ENCODE data around the gene ST8SIA1. TPM values are rescaled to one million over a fixed set of nuclear protein-coding genes. Genes with fewer than 3 reads are reported as not detected.

Gene ST8SIA1
- total RNA-seq, 1 donor from 2014 or later = 3.6 TPM

DNA sequence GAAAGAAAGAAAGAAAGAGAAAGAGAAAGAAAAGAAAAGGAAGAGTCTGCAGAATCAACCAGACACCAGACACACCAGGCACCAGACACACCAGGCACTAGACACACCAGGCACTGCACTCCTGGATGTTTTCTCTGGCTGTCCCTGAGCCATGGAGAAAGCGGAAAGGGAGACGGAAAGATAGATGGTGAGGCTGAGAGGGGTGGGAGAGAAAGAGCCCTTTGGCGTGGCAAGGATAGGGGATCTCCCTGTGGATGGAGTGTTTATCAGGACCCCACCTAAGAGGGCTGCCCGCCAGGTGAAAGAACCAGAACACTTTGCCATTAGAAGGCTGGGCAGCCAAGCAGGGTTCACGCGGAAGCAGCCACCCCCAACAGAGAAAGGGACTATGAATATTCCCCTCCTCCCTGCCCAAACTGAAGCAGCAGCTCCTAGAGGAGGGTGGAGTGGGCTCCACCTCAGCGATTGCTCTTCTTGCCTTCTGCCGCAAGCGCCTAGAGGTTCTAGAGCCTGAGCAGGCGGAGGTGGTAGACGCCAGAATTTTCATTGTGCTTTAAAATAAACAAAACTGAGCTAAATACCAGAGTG lies 13.4 kb downstream of the ST8SIA1 start:
- no peaks in the 10 kb centered on the region for H3K36me3 Mint-ChIP-seq (ENCODE audit: unreplicated experiment)
- no peaks in the 10 kb centered on the region for H3K9me3 Mint-ChIP-seq (ENCODE audit: unreplicated experiment)
- TF ChIP-seq, protein P1, sequence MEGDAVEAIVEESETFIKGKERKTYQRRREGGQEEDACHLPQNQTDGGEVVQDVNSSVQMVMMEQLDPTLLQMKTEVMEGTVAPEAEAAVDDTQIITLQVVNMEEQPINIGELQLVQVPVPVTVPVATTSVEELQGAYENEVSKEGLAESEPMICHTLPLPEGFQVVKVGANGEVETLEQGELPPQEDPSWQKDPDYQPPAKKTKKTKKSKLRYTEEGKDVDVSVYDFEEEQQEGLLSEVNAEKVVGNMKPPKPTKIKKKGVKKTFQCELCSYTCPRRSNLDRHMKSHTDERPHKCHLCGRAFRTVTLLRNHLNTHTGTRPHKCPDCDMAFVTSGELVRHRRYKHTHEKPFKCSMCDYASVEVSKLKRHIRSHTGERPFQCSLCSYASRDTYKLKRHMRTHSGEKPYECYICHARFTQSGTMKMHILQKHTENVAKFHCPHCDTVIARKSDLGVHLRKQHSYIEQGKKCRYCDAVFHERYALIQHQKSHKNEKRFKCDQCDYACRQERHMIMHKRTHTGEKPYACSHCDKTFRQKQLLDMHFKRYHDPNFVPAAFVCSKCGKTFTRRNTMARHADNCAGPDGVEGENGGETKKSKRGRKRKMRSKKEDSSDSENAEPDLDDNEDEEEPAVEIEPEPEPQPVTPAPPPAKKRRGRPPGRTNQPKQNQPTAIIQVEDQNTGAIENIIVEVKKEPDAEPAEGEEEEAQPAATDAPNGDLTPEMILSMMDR (IDR thresholded peaks at IDR 0.05) = no peak
- H3K4me3 Mint-ChIP-seq (ENCODE audit: unreplicated experiment) = no peak overlapping the region
- peaks cover 2% of the 10 kb centered on the region for H3K4me1 Mint-ChIP-seq (ENCODE audit: unreplicated experiment)
- peaks cover 13% of the 10 kb centered on the region for H3K27me3 Mint-ChIP-seq (ENCODE audit: unreplicated experiment)
- DNase-seq (ENCODE audit: extremely low spot score, unreplicated experiment) = no peak
- no peak overlapping the region for H3K27ac Mint-ChIP-seq (ENCODE audit: unreplicated experiment)

DNA sequence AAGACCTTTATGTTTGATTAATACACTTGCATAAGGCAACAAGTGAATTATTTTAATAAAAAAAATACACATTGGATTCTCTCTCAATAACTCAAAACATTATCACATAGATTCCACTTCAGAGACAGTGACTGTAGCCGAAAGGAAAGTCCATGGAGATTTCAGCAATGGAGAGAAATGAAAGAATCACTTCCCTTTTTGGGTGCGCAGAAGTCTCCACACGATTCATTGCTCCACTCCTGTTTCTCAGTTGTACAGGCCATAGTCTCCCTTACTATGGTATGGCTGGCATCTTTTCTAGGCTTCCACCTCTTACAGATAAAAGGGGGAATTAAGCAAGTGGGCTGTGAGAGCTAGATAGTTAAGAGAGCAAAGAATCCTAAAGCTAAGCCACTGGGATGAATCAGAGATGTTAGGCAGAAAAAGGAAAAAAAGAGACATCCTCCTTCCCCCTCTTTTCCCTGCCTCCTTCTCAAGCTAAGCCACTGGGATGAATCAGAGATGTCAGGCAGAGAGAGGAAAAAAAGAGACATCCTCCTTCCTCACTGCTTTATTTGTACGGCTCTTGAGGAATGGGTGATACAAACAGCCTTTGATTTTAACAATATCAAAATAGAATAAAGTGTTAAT lies 16.3 kb downstream of the ST8SIA1 start:
- Mint-ChIP-seq H3K9me3 (ENCODE audit: unreplicated experiment) (no peaks in the 10 kb centered on the region), H3K4me1 (ENCODE audit: unreplicated experiment) (peaks cover 10% of the 10 kb centered on the region), H3K36me3 (ENCODE audit: unreplicated experiment) (no peaks in the 10 kb centered on the region), H3K4me3 (ENCODE audit: unreplicated experiment) (no peak overlapping the region), H3K27ac (ENCODE audit: unreplicated experiment) (no peak overlapping the region), H3K27me3 (ENCODE audit: unreplicated experiment) (peaks cover 25% of the 10 kb centered on the region)
- DNase-seq (ENCODE audit: extremely low spot score, unreplicated experiment) = no peak
- TF ChIP-seq, protein P1 (IDR thresholded peaks at IDR 0.05) = no peak

DNA sequence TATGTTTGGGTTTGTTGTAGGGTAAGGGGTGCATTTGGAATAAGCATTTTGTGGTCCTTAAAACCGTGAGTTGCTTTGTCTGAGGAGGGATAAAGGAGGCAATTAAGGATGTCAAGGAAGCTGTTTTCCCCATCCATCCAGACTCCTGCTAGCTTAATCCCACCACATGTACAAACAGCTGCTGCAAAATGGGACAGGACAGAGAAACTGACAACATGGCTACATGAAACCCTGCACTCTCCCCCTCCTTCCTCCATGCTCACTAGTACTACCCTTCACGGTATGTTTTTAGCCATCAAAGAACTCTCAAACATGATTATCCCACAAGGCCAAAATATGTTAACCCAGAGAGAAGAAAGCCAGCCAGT lies 20.6 kb downstream of the ST8SIA1 start:
- no peaks in the 10 kb centered on the region for H3K9me3 Mint-ChIP-seq (ENCODE audit: unreplicated experiment)
- H3K27ac Mint-ChIP-seq (ENCODE audit: unreplicated experiment) = no peak overlapping the region
- TF ChIP-seq, protein P1 (IDR thresholded peaks at IDR 0.05) = no peak
- no peak for DNase-seq (ENCODE audit: extremely low spot score, unreplicated experiment)
- no peak overlapping the region for H3K4me3 Mint-ChIP-seq (ENCODE audit: unreplicated experiment)
- H3K36me3 Mint-ChIP-seq (ENCODE audit: unreplicated experiment) = no peaks in the 10 kb centered on the region
- H3K27me3 Mint-ChIP-seq (ENCODE audit: unreplicated experiment) = peaks cover 29% of the 10 kb centered on the region
- H3K4me1 Mint-ChIP-seq (ENCODE audit: unreplicated experiment) = peaks cover 8% of the 10 kb centered on the region

DNA sequence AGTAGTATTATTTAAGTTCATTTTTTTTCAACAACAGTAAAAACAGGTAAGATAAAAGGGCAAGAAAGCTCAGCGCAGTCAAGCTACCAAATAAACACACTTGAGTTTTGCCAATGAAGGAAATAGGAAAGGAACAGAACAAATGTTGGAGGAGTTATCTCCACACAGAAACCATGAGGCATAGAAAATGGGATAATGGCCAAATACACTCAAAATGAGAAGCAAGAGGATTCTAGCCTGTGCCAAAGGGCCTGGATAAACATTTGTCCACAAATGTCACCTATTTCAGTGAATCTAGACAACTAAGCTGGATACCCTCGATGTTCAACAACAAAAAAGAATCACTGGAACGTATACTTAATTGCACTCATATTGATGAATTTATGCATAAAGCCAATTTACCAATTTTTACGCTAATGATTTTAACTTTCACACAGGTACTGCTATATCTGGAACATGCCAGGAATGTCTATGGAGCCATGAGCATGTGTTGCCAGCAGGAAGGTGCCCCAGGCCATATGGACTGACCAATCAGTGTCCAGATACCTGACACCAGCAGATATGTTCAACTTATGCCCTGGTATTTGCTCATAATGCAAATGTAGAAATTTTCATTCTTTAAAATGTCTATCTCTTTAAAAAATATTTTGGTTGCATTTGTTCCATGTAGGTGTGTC lies 21.1 kb downstream of the ST8SIA1 start:
- Mint-ChIP-seq H3K27me3 (ENCODE audit: unreplicated experiment) (peaks cover 31% of the 10 kb centered on the region), H3K4me1 (ENCODE audit: unreplicated experiment) (peaks cover 8% of the 10 kb centered on the region), H3K27ac (ENCODE audit: unreplicated experiment) (no peak overlapping the region)

DNA sequence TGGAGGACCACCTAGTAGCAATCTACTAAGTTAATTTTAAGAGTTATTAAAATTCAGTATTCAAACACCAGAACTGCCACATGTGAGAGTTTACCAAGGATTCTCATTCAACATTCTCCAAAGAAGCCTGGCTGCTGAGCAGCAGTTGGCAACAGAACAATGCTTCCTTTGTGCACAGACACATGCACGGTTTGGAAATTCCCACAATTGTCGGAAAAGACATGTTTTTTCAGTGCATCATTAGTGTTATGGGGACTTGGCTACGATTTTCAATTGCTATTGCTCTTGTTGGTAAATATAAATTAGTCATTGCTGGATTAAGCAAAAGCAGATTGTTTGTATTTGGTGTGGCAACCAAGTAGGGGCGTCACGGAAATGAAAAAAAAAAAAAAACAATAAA lies 22.2 kb downstream of the ST8SIA1 start:
- DNase-seq (ENCODE audit: extremely low spot score, unreplicated experiment) = no peak
- peaks cover 8% of the 10 kb centered on the region for H3K4me1 Mint-ChIP-seq (ENCODE audit: unreplicated experiment)
- H3K9me3 Mint-ChIP-seq (ENCODE audit: unreplicated experiment) = no peaks in the 10 kb centered on the region
- TF ChIP-seq, protein P1 (IDR thresholded peaks at IDR 0.05) = no peak
- H3K27ac Mint-ChIP-seq (ENCODE audit: unreplicated experiment) = no peak overlapping the region
- H3K27me3 Mint-ChIP-seq (ENCODE audit: unreplicated experiment) = peaks cover 36% of the 10 kb centered on the region
- peaks cover 3% of the 10 kb centered on the region for H3K36me3 Mint-ChIP-seq (ENCODE audit: unreplicated experiment)
- H3K4me3 Mint-ChIP-seq (ENCODE audit: unreplicated experiment) = no peak overlapping the region

More for the DNA sequence above, 21.1 kb downstream of the ST8SIA1 start:
- H3K9me3 Mint-ChIP-seq (ENCODE audit: unreplicated experiment) = no peaks in the 10 kb centered on the region
- H3K36me3 Mint-ChIP-seq (ENCODE audit: unreplicated experiment) = no peaks in the 10 kb centered on the region
- TF ChIP-seq, protein P1 (IDR thresholded peaks at IDR 0.05) = no peak
- no peak overlapping the region for H3K4me3 Mint-ChIP-seq (ENCODE audit: unreplicated experiment)
- DNase-seq (ENCODE audit: extremely low spot score, unreplicated experiment) = no peak

Measured in osteocyte (in vitro differentiated cells).